ENCODE results near the gene HYAL3. TPM values are rescaled to one million over a fixed set of nuclear protein-coding genes. Genes with fewer than 3 reads are reported as not detected.

HYAL3 gene
- total and polyA plus RNA-seq, 2 of the 8 experiments (the other 6 are each of a cell fraction or from before 2014, with no cell fraction given) = 3.2 to 12.2 TPM

- no peak overlapping the region for H3K56ac ChIP-seq (replicated peaks; ENCODE audit: insufficient read length, low read depth, low read length)
- H4K91ac ChIP-seq (replicated peaks; ENCODE audit: insufficient read length, low read length) = peak overlapping the region; percentile 59
- peak overlapping the region; percentile 93 to 95; a peak in 3 of 4 replicates for H3K4me2 ChIP-seq (ENCODE audit: insufficient read depth in 1 of 2, low read depth in 2 of 2, low read length in 2 of 2)
- peaks cover 12 to 20% (median 18%) of the 10 kb centered on the region in 4 experiments for H3K36me3 ChIP-seq (ENCODE audit: control insufficient read depth in 2 of 4, insufficient read depth in 4 of 4, low read length in 3 of 4)
- TF ChIP-seq RXRA (IDR thresholded peaks at IDR 0.05; ENCODE audit: insufficient read depth, low read depth, low read length) = no peak
- TF ChIP-seq CHD2 (IDR thresholded peaks at IDR 0.05; ENCODE audit: low read length) = no peak
- no peak for TF ChIP-seq CBX5 (IDR thresholded peaks at IDR 0.05; ENCODE audit: low read depth, low read length)
- no peak overlapping the region for H2AK5ac ChIP-seq (ENCODE audit: low read depth, low read length)
- 0 out of 2 replicates have a peak overlapping the region, but pooled peaks have one; percentile 41 for H4K8ac ChIP-seq (ENCODE audit: extremely low read depth, insufficient read depth, low read length)
- H2BK12ac ChIP-seq (ENCODE audit: low read depth, low read length) = no peak overlapping the region
- FAIRE-seq (no peak), DNase-seq (ENCODE audit: low read depth in 1 of 2, low spot score in 2 of 2) (no peak)
- WGBS, 2 experiments (ENCODE audit: extremely low coverage in 1 of 2, insufficient coverage in 1 of 2, insufficient read length in 1 of 2, insufficient replicate concordance in 2 of 2, low coverage in 1 of 2, low lambda C conversion rate in 2 of 2, missing lambda C conversion rate in 1 of 2) = 91% methylated on average over 12 of the region's 12 CpGs; no CpG with 5 or more reads in 1 of the 2 experiments
- H3K4me3 ChIP-seq (ENCODE audit: extremely low read depth in 1 of 4, insufficient read depth in 2 of 4, low read depth in 3 of 4, low read length in 4 of 4) = peak overlapping the region in 1 of 4 experiments; percentile 94; a peak in 1 of 8 replicates
- H3K23me2 ChIP-seq (ENCODE audit: low read depth, low read length) = peaks cover 10% of the 10 kb centered on the region
- ChIA-PET CTCF (ENCODE audit: partially characterized antibody) (interaction anchor here (0.5 to 4.3 kb wide), 11 partner anchors 9 to 99 kb away, joined by 3 to 15 read pairs (median 3); partner anchors contain the start of genes HYAL2 and LSMEM2), POLR2A (ENCODE audit: partially characterized antibody) (interaction anchor here (0.8 to 6.8 kb wide), 10 partner anchors 9 to 55 kb away, joined by 3 to 122 read pairs (median 4); partner anchors contain the start of genes HYAL2, LSMEM2 and TUSC2)
- peaks cover 0 to 9% (median 5%) of the 10 kb centered on the region in 4 experiments; a peak in 5 of 7 replicates for H3K4me1 ChIP-seq (replicated peaks in 1 of 4; ENCODE audit: control insufficient read depth in 3 of 4, insufficient read depth in 4 of 4, low read length in 3 of 4)
- no peak overlapping the region for H2AFZ ChIP-seq (ENCODE audit: low read length)
- no peak overlapping the region for H4K5ac ChIP-seq (ENCODE audit: insufficient read length, low read depth, low read length)
- H2BK15ac ChIP-seq (ENCODE audit: low read length) = no peak overlapping the region
- H3K27me3 ChIP-seq (replicated peaks in 1 of 4; ENCODE audit: control insufficient read depth in 3 of 4, extremely low read depth in 1 of 4, insufficient read depth in 3 of 4, low read length in 3 of 4) = no peaks in the 10 kb centered on the region; a peak in 2 of 7 replicates
- no peak overlapping the region for H2BK120ac ChIP-seq (replicated peaks; ENCODE audit: low read depth, low read length)
- H2BK20ac ChIP-seq (ENCODE audit: low read length) = no peak overlapping the region
- 0 out of 2 replicates have a peak overlapping the region, but pooled peaks have one; percentile 37 for H3K27ac ChIP-seq (ENCODE audit: low read depth, low read length)
- H4K20me1 ChIP-seq (replicated peaks in 1 of 2; ENCODE audit: control insufficient read depth in 1 of 2, insufficient read depth in 2 of 2, low read length in 2 of 2) = peaks cover 0 to 8% of the 10 kb centered on the region in 2 experiments
- H2BK5ac ChIP-seq (ENCODE audit: low read depth, low read length) = 0 out of 2 replicates have a peak overlapping the region, but pooled peaks have one; percentile 67
- H3K9ac ChIP-seq (replicated peaks in 1 of 4; ENCODE audit: extremely low read depth in 1 of 4, low read depth in 3 of 4, low read length in 3 of 4) = no peak overlapping the region
- no peak overlapping the region for H3K4ac ChIP-seq (replicated peaks; ENCODE audit: insufficient read length, low read depth, low read length)
- H3K9me3 ChIP-seq (ENCODE audit: insufficient read depth in 2 of 2, low read depth in 1 of 2, low read length in 1 of 2) = no peaks in the 10 kb centered on the region
- peaks cover 0 to 15% of the 10 kb centered on the region in 2 experiments; a peak in 3 of 4 replicates for H3K79me2 ChIP-seq (ENCODE audit: control insufficient read depth in 1 of 2, insufficient read depth in 2 of 2, low read length in 2 of 2)
- H3K23ac ChIP-seq (ENCODE audit: insufficient read length) = no peak overlapping the region
- H3K18ac ChIP-seq (ENCODE audit: extremely low read depth, low read length) = no peak overlapping the region
- no peak overlapping the region for H3K14ac ChIP-seq (ENCODE audit: insufficient read length)
- peaks cover 8% of the 10 kb centered on the region; the same call in 1 of the 2 replicates for H3K79me1 ChIP-seq (ENCODE audit: low read depth, low read length)
Observed at GRCh38 chr3:50293079-50293801, 6.0 kb downstream of the HYAL3 start.

Measured in H1 (cell line).